Measurements from ENCODE around the gene LGALS3BP. TPM values are rescaled to one million over a fixed set of nuclear protein-coding genes. Genes with fewer than 3 reads are reported as not detected.
"Not testable (repeated sequence)": the region's sequence is repeated elsewhere in the genome, so short reads cannot be mapped to it uniquely, and the experiment has no call there.

Gene LGALS3BP
- total RNA-seq, 8 experiments from 2014 or later = 34.8 to 346 (median 58.7) TPM

DNA sequence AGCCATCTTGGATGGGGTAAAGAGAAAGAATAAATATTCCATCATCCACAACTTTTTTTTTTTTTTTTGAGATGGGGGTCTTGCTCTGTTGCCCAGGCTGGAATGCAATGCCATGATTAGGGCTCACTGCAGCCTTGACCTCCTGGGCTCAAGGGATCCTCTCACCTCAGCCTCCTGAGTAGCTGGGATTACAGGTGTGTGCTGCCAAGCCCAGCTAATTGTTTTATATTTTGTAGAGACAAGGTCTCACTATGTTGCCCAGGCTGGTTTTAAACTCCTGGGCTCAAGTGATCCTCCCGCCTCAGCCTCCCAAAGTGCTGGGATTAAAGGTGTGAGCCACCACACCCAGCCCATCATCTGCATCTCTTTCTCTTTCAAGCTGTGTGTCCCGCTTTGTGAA is 42.2 kb upstream of the LGALS3BP start:
- H3K27ac ChIP-seq; in situ Hi-C loops (cut with MboI; ENCODE audit: low pct_unique_long_range_greater_than_20kb in 2 of 9, low sequenced_read_pairs in 9 of 9, unreplicated experiment in 9 of 9); ATAC-seq (replicated peaks in 6 of 8); H3K4me3 ChIP-seq; H3K4me1 ChIP-seq (replicated peaks in 1 of 2): not testable (repeated sequence)
- WGBS, 10 experiments = 60 to 100% (median 83%) methylated on average over 1 to 2 of the region's 2 CpGs; no CpG with 5 or more reads in 5 of the 10 experiments

GRCh38 chr17:79020631-79021301 is 41.0 kb upstream of the LGALS3BP start:
- in situ Hi-C loops (cut with MboI; ENCODE audit: low pct_unique_long_range_greater_than_20kb in 2 of 9, low sequenced_read_pairs in 9 of 9, unreplicated experiment in 9 of 9) = no loop called here
- Histone ChIP-seq H3K27ac (no peak overlapping the region), H3K4me3 (no peak overlapping the region), H3K4me1 (replicated peaks in 1 of 2) (peaks cover 5 to 9% of the 10 kb centered on the region in 2 donors)
- WGBS, 10 experiments = 17 to 67% (median 43%) methylated on average over 1 to 2 of the region's 2 CpGs; no CpG with 5 or more reads in 4 of the 10 experiments
- ATAC-seq (replicated peaks in 6 of 8) = no peak

GRCh38 chr17:79019632-79020584 is 40.2 kb upstream of the LGALS3BP start:
- Histone ChIP-seq H3K27ac (no peak overlapping the region), H3K4me1 (replicated peaks in 1 of 2) (peaks cover 5 to 6% of the 10 kb centered on the region in 2 donors), H3K4me3 (no peak overlapping the region)
- in situ Hi-C loops (cut with MboI; ENCODE audit: low pct_unique_long_range_greater_than_20kb in 2 of 9, low sequenced_read_pairs in 9 of 9, unreplicated experiment in 9 of 9) = no loop called here
- 0 to 70% (median 42%) methylated on average over 1 to 13 of the region's 19 CpGs; no CpG with 5 or more reads in 1 of the 10 experiments for WGBS, 10 experiments
- ATAC-seq (replicated peaks in 6 of 8) = peak in 3 of 8 experiments; percentile 52 to 59 (median 54)

GRCh38 chr17:79019261-79019631 is 39.5 kb upstream of the LGALS3BP start:
- Histone ChIP-seq H3K27ac (no peak overlapping the region), H3K4me1 (replicated peaks in 1 of 2) (no peaks in the 10 kb centered on the region), H3K4me3 (no peak overlapping the region)
- ATAC-seq (replicated peaks in 6 of 8) = no peak
- in situ Hi-C loops (cut with MboI; ENCODE audit: low pct_unique_long_range_greater_than_20kb in 2 of 9, low sequenced_read_pairs in 9 of 9, unreplicated experiment in 9 of 9) = no loop called here
- WGBS, 10 experiments = 70 to 100% (median 92%) methylated on average over 1 to 2 of the region's 2 CpGs; no CpG with 5 or more reads in 1 of the 10 experiments

DNA sequence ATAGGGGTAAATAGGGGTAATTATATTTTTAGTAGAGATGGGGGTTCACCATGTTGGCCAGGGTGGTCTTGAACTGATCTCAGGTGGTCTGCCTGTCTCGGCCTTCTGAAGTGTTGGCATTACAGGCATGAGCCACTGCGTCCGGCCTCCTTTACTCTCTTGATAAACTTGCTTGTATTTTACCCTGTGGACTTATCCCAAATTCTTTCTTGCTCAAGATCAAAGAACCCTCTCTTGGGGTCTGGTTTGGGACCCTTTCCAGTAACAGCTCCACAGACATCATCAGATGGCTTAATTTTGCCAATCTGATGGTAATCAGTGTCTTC is 38.6 kb upstream of the LGALS3BP start:
- no peak for ATAC-seq (replicated peaks in 6 of 8)
- in situ Hi-C loops (cut with MboI; ENCODE audit: low pct_unique_long_range_greater_than_20kb in 2 of 9, low sequenced_read_pairs in 9 of 9, unreplicated experiment in 9 of 9) = no loop called here
- no peak overlapping the region for H3K4me3 ChIP-seq
- H3K4me1 ChIP-seq (replicated peaks in 1 of 2) = no peaks in the 10 kb centered on the region
- 17 to 100% (median 76%) methylated on average over 1 to 3 of the region's 3 CpGs; no CpG with 5 or more reads in 6 of the 10 experiments for WGBS, 10 experiments
- no peak overlapping the region for H3K27ac ChIP-seq

DNA sequence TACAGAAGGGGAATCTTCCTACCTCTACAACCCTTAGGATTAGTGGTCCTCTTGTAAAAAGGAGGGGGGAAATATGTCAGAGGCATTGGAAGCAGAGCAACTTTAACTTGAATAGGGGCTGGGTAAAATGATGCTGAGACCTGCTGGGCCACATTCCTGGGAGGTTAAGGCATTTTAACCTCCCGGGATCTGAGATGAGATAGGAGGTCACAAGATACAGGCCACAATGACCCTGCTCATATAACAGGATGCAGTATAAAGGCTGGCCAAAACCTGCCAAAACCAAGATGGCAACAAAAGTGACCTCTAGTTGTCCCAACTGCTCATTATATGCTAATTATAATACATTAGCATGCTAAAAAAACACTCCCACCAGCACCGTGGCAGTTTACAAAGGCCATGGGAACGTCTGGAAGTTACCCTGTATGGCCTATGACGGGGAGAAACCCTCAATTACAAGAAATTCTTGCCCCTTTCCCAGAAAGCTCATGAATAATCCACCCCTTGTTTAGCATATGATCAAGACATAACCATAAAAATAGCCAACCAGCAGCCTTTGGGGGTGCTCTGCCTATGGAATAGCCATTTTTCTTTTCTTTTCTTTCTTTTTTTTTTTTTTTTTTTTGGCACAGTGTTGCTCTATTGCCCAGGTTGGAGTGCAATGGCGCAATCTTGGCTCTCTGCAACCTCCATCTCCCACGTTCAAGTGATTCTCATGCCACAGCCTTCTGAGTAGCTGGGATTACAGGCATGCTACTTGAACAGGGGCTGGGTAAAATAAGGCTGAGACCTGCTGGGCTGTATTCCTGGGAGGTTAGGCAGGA is 38.0 kb upstream of the LGALS3BP start:
- ATAC-seq (replicated peaks in 6 of 8) = peak in 3 of 8 experiments; percentile 35 to 72 (median 56)
- 31 to 100% (median 51%) methylated on average over 1 to 5 of the region's 6 CpGs; no CpG with 5 or more reads in 1 of the 10 experiments for WGBS, 10 experiments
- Histone ChIP-seq H3K4me1 (replicated peaks in 1 of 2) (no peaks in the 10 kb centered on the region), H3K27ac (no peak overlapping the region), H3K4me3 (no peak overlapping the region)
- in situ Hi-C loops (cut with MboI; ENCODE audit: low pct_unique_long_range_greater_than_20kb in 2 of 9, low sequenced_read_pairs in 9 of 9, unreplicated experiment in 9 of 9) = no loop called here

- Histone ChIP-seq H3K4me3 (no peak overlapping the region), H3K4me1 (replicated peaks in 1 of 2) (peaks cover 4 to 5% of the 10 kb centered on the region in 2 donors), H3K27ac (no peak overlapping the region)
- in situ Hi-C loops (cut with MboI; ENCODE audit: low pct_unique_long_range_greater_than_20kb in 2 of 9, low sequenced_read_pairs in 9 of 9, unreplicated experiment in 9 of 9) = no loop called here
- ATAC-seq (replicated peaks in 6 of 8) = no peak
- WGBS, 10 experiments = 35 to 86% (median 72%) methylated on average over 1 to 2 of the region's 2 CpGs
Observed at GRCh38 chr17:79014158-79014758, 34.5 kb upstream of the LGALS3BP start.

DNA sequence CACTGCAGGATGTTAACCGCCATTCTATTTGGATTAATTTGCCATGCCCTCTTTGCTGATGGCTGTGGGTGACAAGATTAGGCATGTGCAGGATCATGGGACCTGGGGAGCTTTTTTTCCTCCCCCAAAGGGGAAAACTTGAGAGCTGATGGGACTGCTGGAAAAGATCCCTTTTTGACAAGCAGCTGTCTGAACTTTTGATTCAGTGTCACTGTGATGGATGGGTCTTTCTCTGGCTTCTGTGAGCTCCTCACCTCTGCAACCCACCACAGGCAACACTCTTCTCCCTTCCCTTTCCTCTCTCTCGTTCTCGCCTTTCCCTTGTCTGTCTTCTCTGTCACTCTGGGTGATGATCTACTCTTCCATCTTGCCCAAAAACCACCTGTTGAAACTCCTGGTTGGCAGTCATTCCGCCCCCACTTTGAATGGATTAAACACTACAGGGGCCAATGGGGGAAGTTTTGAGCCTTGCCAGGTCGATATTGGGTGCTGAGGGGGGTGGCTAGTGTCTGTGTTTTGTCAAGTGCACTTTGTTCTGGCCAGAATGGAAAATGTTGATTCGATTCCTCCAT is 32.9 kb upstream of the LGALS3BP start:
- ATAC-seq (replicated peaks in 6 of 8) = no peak
- H3K4me3 ChIP-seq = no peak overlapping the region
- no peak overlapping the region for H3K27ac ChIP-seq
- in situ Hi-C loops (cut with MboI; ENCODE audit: low pct_unique_long_range_greater_than_20kb in 2 of 9, low sequenced_read_pairs in 9 of 9, unreplicated experiment in 9 of 9) = no loop called here
- H3K4me1 ChIP-seq (replicated peaks in 1 of 2) = peaks cover 13% of the 10 kb centered on the region in 2 donors
- WGBS, 10 experiments = 0 to 100% (median 59%) methylated on average over 1 to 4 of the region's 6 CpGs

- Histone ChIP-seq H3K27ac (no peak overlapping the region), H3K4me3 (no peak overlapping the region), H3K4me1 (replicated peaks in 1 of 2) (peaks cover 13% of the 10 kb centered on the region in 2 donors)
- WGBS, 10 experiments = 19 to 60% (median 42%) methylated on average over 1 to 5 of the region's 5 CpGs; no CpG with 5 or more reads in 2 of the 10 experiments
- in situ Hi-C loops (cut with MboI; ENCODE audit: low pct_unique_long_range_greater_than_20kb in 2 of 9, low sequenced_read_pairs in 9 of 9, unreplicated experiment in 9 of 9) = no loop called here
- ATAC-seq (replicated peaks in 6 of 8) = peak in 4 of 8 experiments; percentile 2 to 32 (median 11)
Observed at GRCh38 chr17:79011451-79012147, 31.9 kb upstream of the LGALS3BP start.

DNA sequence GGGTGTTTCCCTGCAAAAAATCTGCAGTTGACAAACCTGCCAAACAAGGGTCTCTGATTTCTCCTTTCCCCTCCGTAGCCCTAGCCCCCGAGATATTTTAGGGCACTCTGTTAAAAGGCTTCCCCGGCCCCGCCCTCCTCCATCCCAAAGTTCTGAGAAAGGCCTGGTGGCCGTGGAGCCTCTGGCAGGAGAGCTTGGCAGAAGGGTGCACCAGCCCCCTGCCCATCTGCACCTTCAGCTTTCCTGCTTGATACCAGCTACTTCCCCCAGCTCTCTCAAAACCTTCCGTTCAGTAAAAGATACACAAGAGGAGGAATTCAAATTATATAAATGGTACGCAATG is 30.6 kb upstream of the LGALS3BP start:
- H3K4me1 ChIP-seq (replicated peaks in 1 of 2) = peaks cover 13 to 17% of the 10 kb centered on the region in 2 donors
- peak overlapping the region in 4 of 5 donors; percentile 81 to 99 (median 88) for H3K4me3 ChIP-seq
- ATAC-seq (replicated peaks in 6 of 8) = no peak
- no peak overlapping the region for H3K27ac ChIP-seq
- 69 to 100% (median 89%) methylated on average over 1 to 7 of the region's 7 CpGs; no CpG with 5 or more reads in 4 of the 10 experiments for WGBS, 10 experiments
- in situ Hi-C loops (cut with MboI; ENCODE audit: low pct_unique_long_range_greater_than_20kb in 2 of 9, low sequenced_read_pairs in 9 of 9, unreplicated experiment in 9 of 9) = no loop called here

DNA sequence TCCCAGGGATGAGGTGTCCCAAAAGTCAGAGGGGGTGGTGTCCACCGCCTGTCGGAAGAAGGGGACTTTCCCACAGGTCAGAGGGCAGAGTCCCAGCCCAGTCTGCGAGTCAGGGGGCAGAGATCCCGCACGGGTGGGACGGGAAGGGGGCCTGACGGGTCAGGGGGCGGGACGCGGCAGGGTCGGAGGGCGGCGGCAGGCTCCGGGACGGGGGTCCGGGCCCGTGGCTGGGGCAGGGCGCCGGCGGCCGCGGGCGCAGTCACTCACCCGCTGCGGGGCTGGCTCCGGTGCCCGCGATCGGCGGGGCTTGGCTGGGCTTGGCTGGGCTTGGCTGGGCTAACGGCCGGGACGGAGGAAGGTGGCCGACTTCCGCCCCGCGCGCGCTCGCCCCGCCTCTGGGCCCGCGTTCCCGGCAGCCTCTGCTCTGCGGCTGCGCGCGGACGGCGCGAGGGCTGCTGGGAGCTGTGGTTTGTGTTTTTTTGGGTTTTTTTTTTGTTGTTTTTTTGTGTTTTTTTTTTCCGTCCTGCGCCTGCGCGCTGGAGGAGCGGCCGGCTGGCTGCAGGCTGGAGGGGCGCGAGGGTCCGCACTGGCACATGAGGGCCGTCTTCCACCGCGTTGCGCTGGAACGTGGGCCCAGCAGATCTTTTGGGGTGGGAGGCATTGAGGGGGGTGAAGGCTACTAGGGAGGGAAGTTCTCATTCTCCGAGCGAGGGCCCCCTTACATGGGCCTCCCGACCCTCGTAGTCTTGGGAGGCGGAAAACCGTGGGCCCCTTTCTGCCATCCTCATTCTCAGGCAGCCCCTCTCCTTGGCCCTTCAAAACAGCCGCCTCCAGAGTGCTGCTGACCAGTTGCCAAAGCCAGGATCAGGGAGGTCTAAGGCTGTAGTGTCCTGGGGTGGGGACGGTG is 29.9 kb upstream of the LGALS3BP start, which contains the start of gene CANT1:
CANT1 (minus strand) TSS at position 368 of the 907 bp plus-strand sequence. CDS start 12,142 bp downstream, outside the sequence.
- 0 to 35% (median 6%) methylated on average over 1 to 10 of the region's 73 CpGs; no CpG with 5 or more reads in 6 of the 10 experiments for WGBS, 10 experiments

More for the DNA sequence above, 29.9 kb upstream of the LGALS3BP start, which contains the start of gene CANT1:
- ATAC-seq (replicated peaks in 6 of 8) = peak; percentile 54 to 96 (median 92)
- Histone ChIP-seq H3K4me3 (peak within 1 kb of the TSS; percentile 78 to 99 (median 83)), H3K4me1 (replicated peaks in 1 of 2) (peaks cover 13 to 18% of the 10 kb centered on the region in 2 donors), H3K27ac (peak within 1 kb of the TSS; percentile 12 to 70)
- in situ Hi-C loops (cut with MboI; ENCODE audit: low pct_unique_long_range_greater_than_20kb in 2 of 9, low sequenced_read_pairs in 9 of 9, unreplicated experiment in 9 of 9) = no loop called here

All from motor neuron (in vitro differentiated cells).